ENCODE measurements around the gene TCF12. TPM values are rescaled to one million over a fixed set of nuclear protein-coding genes. Genes with fewer than 3 reads are reported as not detected.

Gene TCF12
- total and polyA plus RNA-seq, 4 donors: 17.8 to 158 (median 64.4) TPM

DNA sequence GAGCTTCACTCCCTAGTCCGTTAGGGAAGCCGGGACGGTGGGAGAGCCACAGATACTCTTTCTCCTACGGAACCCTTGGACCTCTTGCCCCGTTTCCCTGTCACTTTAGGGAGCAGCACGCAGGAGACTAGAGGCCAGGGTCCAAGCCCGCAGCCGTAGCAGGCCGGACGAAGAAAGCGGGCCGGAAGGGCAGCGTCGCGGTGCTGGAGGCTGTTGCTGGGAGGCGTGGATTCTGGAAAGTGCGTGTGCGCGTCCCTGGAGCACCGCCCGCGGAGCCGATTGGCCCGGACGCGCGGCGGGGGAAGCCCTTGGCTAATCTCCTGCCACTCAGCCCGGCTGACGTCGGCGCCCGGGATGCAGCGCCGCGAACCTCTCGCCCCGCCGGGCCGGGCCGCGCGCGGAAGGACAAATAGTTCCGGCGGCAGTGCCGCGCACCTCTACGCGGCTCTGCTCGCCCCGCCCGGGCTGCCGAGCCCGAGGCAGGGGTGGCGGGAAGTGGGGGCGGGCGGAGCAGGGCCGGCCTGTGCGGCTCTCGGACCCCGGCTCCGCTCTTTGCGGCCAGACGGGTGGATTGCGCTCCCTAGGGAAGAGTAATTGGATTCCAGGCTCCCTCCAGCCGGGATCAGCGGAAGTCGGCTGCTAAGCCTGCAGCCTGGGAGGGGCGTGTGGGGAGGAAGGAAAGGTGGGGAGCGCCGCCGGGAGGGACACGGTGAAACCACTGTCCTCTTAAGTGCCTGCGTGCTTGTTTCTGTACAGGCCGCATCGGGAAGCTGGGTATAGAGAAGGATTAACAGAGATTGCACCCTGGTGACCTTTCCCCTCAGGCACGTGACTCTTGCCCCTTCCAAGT, 31.3 kb upstream of the TCF12 start:
- ATAC-seq (ENCODE audit: low FRiP score) (peak; percentile 98), DNase-seq (peak; percentile 96 to 97)
- peak overlapping the region; percentile 38 to 58 for H3K4me3 ChIP-seq (ENCODE audit: low read length in 2 of 2)
- no peaks in the 10 kb centered on the region for H3K9me3 ChIP-seq (ENCODE audit: control insufficient read depth, low read length)
- no peaks in the 10 kb centered on the region for H3K36me3 ChIP-seq (ENCODE audit: control insufficient read depth in 1 of 2, insufficient read depth in 2 of 2, low read length in 1 of 2)
- no peaks in the 10 kb centered on the region for H3K4me1 ChIP-seq (ENCODE audit: control insufficient read depth in 1 of 2, insufficient read depth in 2 of 2, low read length in 2 of 2)
- H3K27ac ChIP-seq (ENCODE audit: low read depth in 1 of 2, low read length in 2 of 2): peak overlapping the region; percentile 88 to 98
- intact Hi-C loops (cut with DNase I): loop anchor here (1.0 to 10.0 kb wide), 3 partner anchors 31 to 155 kb away; partner anchors contain the start of genes TCF12 (in 2 of the 2) and ZNF280D (in 1 of the 2)
- 1% methylated on average over 69 to 78 of the region's 78 CpGs for WGBS, 2 donors
- no peaks in the 10 kb centered on the region for H3K27me3 ChIP-seq (ENCODE audit: control insufficient read depth in 1 of 2, insufficient read depth in 2 of 2, low read length in 1 of 2)

DNA sequence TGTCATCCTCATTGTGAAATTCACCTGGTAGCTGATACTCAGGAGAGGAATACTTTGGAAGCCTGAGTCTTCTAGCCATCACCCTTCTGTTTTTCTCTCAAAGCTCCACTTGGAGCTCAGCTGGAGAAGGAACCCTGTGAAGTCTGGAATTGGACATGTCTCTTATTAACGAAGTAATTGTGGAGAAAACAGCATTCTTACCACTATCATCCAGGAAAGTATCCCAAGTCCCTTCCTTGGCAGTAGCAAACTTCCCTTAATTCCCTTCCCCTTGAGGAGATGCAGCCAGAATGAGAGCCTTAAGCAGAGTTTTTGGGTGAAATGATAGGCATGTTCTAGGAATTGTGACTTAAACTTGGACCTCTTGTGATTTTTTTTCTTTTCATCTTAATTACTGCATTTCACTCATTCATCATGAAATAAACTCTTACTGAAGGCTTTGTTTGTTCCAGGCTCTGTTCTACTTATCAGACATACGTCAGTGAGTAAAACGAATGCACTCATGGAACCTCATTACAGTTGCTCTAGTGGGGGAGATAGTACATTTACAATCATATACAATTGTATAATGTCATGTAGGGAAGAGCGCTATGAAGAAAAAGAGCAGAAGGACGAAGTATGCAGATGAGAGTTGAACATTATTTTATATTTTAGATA, 30.5 kb upstream of the TCF12 start:
- Histone ChIP-seq H3K27ac (ENCODE audit: low read depth in 1 of 2, low read length in 2 of 2) (peak overlapping the region; percentile 85 to 87), H3K36me3 (ENCODE audit: control insufficient read depth in 1 of 2, insufficient read depth in 2 of 2, low read length in 1 of 2) (no peaks in the 10 kb centered on the region), H3K27me3 (ENCODE audit: control insufficient read depth in 1 of 2, insufficient read depth in 2 of 2, low read length in 1 of 2) (no peaks in the 10 kb centered on the region), H3K9me3 (ENCODE audit: control insufficient read depth, low read length) (no peaks in the 10 kb centered on the region), H3K4me3 (ENCODE audit: low read length in 2 of 2) (peak overlapping the region; percentile 38 to 58), H3K4me1 (ENCODE audit: control insufficient read depth in 1 of 2, insufficient read depth in 2 of 2, low read length in 2 of 2) (no peaks in the 10 kb centered on the region)
- intact Hi-C loops (cut with DNase I): loop anchor here (1.0 to 10.0 kb wide), 3 partner anchors 30 to 156 kb away; partner anchors contain the start of genes TCF12 (in 2 of the 2) and ZNF280D (in 1 of the 2)
- no peak for ATAC-seq (ENCODE audit: low FRiP score)
- no peak for DNase-seq
- 43 to 47% methylated on average over 5 of the region's 5 CpGs for WGBS, 2 donors

DNA sequence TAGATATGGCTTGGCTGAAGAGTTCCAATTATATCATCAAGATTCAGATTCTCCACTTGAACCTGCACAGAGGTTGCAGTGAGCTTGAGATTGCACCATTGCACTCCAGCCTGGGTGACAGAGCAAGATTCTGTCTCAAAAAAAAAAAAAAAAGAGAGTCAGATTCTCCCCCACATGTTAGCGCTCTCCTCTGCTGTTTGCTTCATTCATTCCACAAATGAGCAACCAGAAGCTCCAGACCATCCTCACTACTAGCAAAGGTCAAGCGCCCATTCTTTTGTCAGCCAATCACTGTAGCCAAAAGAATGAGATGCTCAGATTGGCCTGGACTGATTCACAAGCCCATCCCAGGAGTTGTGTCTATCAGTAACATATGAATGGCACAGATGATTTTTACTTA, 28.4 kb upstream of the TCF12 start:
- H3K27ac ChIP-seq (ENCODE audit: low read depth in 1 of 2, low read length in 2 of 2): no peak overlapping the region
- 97 to 100% methylated on average over 2 of the region's 2 CpGs for WGBS, 2 donors
- DNase-seq: no peak
- no peak for ATAC-seq (ENCODE audit: low FRiP score)
- H3K4me1 ChIP-seq (ENCODE audit: control insufficient read depth in 1 of 2, insufficient read depth in 2 of 2, low read length in 2 of 2): no peaks in the 10 kb centered on the region
- H3K4me3 ChIP-seq (ENCODE audit: low read length in 2 of 2): no peak overlapping the region
- no peaks in the 10 kb centered on the region for H3K36me3 ChIP-seq (ENCODE audit: control insufficient read depth in 1 of 2, insufficient read depth in 2 of 2, low read length in 1 of 2)
- intact Hi-C loops (cut with DNase I): no loop called here
- no peaks in the 10 kb centered on the region for H3K27me3 ChIP-seq (ENCODE audit: control insufficient read depth in 1 of 2, insufficient read depth in 2 of 2, low read length in 1 of 2)
- no peaks in the 10 kb centered on the region for H3K9me3 ChIP-seq (ENCODE audit: control insufficient read depth, low read length)

DNA sequence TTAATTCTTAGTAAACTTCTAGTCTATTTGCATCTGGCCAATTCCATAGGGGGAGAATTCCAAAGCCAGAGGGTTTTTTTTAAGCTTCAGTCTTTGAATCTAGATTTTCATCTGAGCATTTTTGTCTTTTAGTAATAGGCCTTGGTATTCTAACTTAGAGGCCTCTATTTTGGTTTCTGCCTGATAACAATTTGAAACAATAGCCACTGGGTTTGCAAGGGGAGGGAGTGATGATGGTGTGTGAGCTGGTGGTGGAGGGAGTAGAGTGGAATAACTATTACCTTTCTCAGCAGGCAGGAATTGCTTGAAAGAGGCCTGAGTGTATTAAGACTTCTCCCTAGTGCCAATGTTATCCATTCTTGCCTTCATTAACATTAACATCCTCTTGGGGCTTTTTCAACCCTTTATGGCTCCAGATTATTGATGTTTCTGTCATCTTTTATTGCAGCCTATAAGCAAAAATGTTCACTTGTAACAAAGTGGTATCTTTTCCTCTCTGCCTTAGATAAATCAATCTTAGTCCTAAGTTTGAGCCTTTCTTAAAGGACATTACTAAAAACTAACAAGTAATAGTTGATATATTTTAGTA, 26.5 kb upstream of the TCF12 start:
- Histone ChIP-seq H3K4me1 (ENCODE audit: control insufficient read depth in 1 of 2, insufficient read depth in 2 of 2, low read length in 2 of 2) (no peaks in the 10 kb centered on the region), H3K36me3 (ENCODE audit: control insufficient read depth in 1 of 2, insufficient read depth in 2 of 2, low read length in 1 of 2) (no peaks in the 10 kb centered on the region), H3K4me3 (ENCODE audit: low read length in 2 of 2) (no peak overlapping the region), H3K27ac (ENCODE audit: low read depth in 1 of 2, low read length in 2 of 2) (no peak overlapping the region), H3K9me3 (ENCODE audit: control insufficient read depth, low read length) (no peaks in the 10 kb centered on the region), H3K27me3 (ENCODE audit: control insufficient read depth in 1 of 2, insufficient read depth in 2 of 2, low read length in 1 of 2) (no peaks in the 10 kb centered on the region)
- DNase-seq (no peak), ATAC-seq (ENCODE audit: low FRiP score) (no peak)
- intact Hi-C loops (cut with DNase I): no loop called here

DNA sequence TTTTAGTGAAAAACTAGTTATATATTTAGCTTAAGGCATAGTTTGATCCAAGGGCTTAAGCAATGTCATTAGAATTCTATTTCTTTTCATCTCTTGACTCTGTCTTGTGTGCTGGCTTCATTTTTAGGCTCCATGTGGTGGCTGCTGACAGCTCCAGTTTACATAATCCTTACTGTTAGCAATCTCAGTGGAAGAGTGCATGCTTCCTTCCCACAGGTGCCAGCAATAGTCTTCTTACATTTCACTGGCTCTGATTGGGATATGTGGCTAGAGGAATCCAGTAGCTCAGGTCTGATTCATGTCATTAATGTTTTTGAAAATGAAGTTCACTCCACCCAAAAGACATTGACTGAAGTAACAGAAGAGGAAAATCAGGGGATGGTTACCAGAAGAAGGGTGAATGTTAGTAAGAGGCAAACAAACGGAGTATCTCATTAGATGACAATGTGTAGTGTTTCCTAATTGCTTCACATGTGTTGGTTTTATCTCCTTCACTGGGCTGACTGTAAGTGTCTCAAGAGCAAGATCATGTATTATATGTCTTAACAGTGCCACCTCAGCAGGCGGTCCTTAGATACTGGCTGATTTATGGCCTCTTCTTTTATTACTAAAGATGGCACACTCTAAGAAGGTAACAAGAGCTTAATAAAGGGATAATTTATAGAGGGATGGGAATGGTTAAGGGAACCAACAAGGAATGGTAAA, 25.6 kb upstream of the TCF12 start:
- no peaks in the 10 kb centered on the region for H3K36me3 ChIP-seq (ENCODE audit: control insufficient read depth in 1 of 2, insufficient read depth in 2 of 2, low read length in 1 of 2)
- WGBS, 2 donors: 97% methylated on average over 2 of the region's 2 CpGs
- H3K27me3 ChIP-seq (ENCODE audit: control insufficient read depth in 1 of 2, insufficient read depth in 2 of 2, low read length in 1 of 2): no peaks in the 10 kb centered on the region
- H3K9me3 ChIP-seq (ENCODE audit: control insufficient read depth, low read length): no peaks in the 10 kb centered on the region
- no peak overlapping the region for H3K27ac ChIP-seq (ENCODE audit: low read depth in 1 of 2, low read length in 2 of 2)
- ATAC-seq (ENCODE audit: low FRiP score) (no peak), DNase-seq (no peak)
- intact Hi-C loops (cut with DNase I): no loop called here
- no peaks in the 10 kb centered on the region for H3K4me1 ChIP-seq (ENCODE audit: control insufficient read depth in 1 of 2, insufficient read depth in 2 of 2, low read length in 2 of 2)
- no peak overlapping the region for H3K4me3 ChIP-seq (ENCODE audit: low read length in 2 of 2)

DNA sequence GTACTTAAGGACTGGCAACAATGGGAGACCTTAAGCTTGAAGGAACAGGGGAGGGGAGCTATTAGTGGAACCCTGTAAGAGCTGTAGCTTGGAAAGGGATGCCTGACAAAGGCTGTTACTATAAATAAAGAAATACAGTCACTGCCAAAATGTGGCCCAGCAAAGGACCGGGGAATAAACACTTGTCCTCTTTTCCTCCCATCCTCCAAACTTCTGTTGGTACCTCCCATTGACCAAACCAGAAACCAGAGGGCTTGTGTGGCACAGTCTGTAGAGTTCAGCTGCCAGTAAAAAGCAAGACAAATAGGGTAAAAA, 25.1 kb upstream of the TCF12 start:
- ATAC-seq (ENCODE audit: low FRiP score): no peak
- intact Hi-C loops (cut with DNase I): no loop called here
- Histone ChIP-seq H3K9me3 (ENCODE audit: control insufficient read depth, low read length) (no peaks in the 10 kb centered on the region), H3K4me3 (ENCODE audit: low read length in 2 of 2) (no peak overlapping the region), H3K4me1 (ENCODE audit: control insufficient read depth in 1 of 2, insufficient read depth in 2 of 2, low read length in 2 of 2) (no peaks in the 10 kb centered on the region), H3K27ac (ENCODE audit: low read depth in 1 of 2, low read length in 2 of 2) (no peak overlapping the region), H3K36me3 (ENCODE audit: control insufficient read depth in 1 of 2, insufficient read depth in 2 of 2, low read length in 1 of 2) (no peaks in the 10 kb centered on the region), H3K27me3 (ENCODE audit: control insufficient read depth in 1 of 2, insufficient read depth in 2 of 2, low read length in 1 of 2) (no peaks in the 10 kb centered on the region)
- 5 to 7% methylated on average over 1 of the region's 1 CpG for WGBS, 2 donors
- DNase-seq: no peak

DNA sequence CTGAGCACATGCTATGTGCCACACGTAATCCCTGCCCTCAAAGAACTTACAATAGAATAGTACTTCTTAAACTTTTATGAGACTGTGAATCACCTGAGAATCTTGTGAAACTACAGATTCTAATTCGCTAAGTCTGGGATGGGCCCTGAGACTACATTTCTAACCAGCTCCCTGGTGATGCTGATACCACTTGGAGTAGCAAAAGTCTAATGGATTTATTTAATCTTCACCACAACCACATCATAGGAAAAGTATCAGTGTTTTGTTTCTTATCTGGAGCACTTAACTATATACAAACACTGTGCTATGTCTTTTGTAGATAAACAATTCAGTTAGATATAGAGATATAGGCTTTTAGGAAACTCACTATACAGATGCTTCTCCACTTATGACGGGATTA, 23.8 kb upstream of the TCF12 start:
- Histone ChIP-seq H3K36me3 (ENCODE audit: control insufficient read depth in 1 of 2, insufficient read depth in 2 of 2, low read length in 1 of 2) (no peaks in the 10 kb centered on the region), H3K4me1 (ENCODE audit: control insufficient read depth in 1 of 2, insufficient read depth in 2 of 2, low read length in 2 of 2) (no peaks in the 10 kb centered on the region), H3K27ac (ENCODE audit: low read depth in 1 of 2, low read length in 2 of 2) (no peak overlapping the region), H3K27me3 (ENCODE audit: control insufficient read depth in 1 of 2, insufficient read depth in 2 of 2, low read length in 1 of 2) (no peaks in the 10 kb centered on the region), H3K9me3 (ENCODE audit: control insufficient read depth, low read length) (no peaks in the 10 kb centered on the region), H3K4me3 (ENCODE audit: low read length in 2 of 2) (no peak overlapping the region)
- DNase-seq (no peak), ATAC-seq (ENCODE audit: low FRiP score) (no peak)
- intact Hi-C loops (cut with DNase I): no loop called here
- 94 to 97% methylated on average over 3 of the region's 3 CpGs for WGBS, 2 donors

DNA sequence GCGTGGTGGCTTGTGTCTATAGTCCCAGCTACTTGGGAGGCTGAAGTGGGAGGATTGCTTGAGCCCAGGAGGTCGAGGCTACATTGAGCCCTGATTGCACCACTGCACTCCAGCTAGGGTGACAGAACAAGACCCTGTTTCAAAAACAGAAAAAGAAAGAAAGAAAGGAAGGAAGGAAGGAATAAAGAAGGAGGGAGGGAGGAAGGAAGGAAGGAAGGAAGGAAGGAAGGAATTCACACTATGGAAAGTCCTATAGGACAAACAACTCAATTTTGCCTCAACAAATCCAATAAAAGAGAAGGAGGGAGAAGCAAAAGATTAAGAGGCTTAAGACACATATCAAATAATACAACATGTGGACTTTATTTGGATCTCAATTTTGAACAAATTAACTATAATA, 16.5 kb upstream of the TCF12 start:
- Histone ChIP-seq H3K36me3 (ENCODE audit: control insufficient read depth in 1 of 2, insufficient read depth in 2 of 2, low read length in 1 of 2) (no peaks in the 10 kb centered on the region), H3K4me3 (ENCODE audit: low read length in 2 of 2) (no peak overlapping the region), H3K27ac (ENCODE audit: low read depth in 1 of 2, low read length in 2 of 2) (no peak overlapping the region), H3K4me1 (ENCODE audit: control insufficient read depth in 1 of 2, insufficient read depth in 2 of 2, low read length in 2 of 2) (no peaks in the 10 kb centered on the region), H3K9me3 (ENCODE audit: control insufficient read depth, low read length) (no peaks in the 10 kb centered on the region), H3K27me3 (ENCODE audit: control insufficient read depth in 1 of 2, insufficient read depth in 2 of 2, low read length in 1 of 2) (no peaks in the 10 kb centered on the region)
- intact Hi-C loops (cut with DNase I): no loop called here
- no peak for DNase-seq
- WGBS, 2 donors: 85 to 92% methylated on average over 2 of the region's 2 CpGs
- ATAC-seq (ENCODE audit: low FRiP score): no peak
